Measurements from ENCODE around the gene CELA2A.

DNA sequence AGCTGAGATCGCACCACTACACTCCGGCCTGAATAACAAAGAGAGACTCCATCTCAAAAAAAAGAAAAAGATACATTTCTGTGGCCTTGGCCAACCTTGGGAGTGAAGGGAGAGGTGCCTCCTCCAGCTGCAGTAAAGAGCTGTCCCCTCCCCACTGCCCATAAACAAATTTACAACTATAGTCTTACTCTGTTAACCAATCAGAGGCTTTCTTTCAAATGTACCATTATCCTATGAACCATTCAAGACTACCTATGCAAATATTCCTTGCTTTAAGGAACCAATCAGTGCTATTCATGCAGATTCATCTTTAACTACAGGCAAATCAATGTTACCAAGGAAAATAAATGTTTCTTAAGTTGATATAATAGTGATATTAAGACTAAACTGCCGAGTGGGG, 20.4 kb downstream of the CELA2A start:
- no peak for TF ChIP-seq POLR2A (IDR thresholded peaks at IDR 0.05; ENCODE audit: low read depth, low read length)
- TF ChIP-seq TAF1 (IDR thresholded peaks at IDR 0.05; ENCODE audit: low read depth, low read length) = no peak
